Measurements from ENCODE around the gene BICDL1.

DNA sequence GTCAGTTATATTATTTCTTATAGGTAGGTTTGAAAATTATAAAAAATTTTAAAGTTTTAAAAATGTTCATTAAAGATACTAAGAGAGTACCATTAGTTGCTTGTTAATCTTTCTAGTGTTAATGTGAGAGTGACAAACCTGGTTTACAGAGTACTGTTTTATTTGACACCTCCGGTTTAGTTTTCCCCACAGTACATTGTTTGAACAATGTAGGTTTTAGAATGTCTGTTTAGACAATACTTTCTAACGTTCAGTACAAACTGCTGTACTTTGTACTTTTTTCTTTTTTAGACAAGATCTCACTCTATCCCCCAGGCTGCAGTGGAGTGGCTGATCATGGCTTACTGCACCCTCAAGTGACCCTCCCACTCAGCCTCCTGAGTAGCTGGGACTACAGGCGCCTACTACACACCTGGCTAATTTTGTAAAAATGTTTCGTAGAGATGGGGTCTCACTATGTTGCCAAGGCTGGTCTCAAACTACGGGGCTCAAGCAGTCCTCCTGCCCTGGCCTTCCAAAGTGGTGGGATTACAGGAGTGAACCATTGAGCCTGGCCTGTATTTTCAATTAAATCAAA is 3.2 kb downstream of the BICDL1 start:
- no peak for TF ChIP-seq SIN3A (IDR thresholded peaks at IDR 0.05; ENCODE audit: borderline replicate concordance, insufficient read depth, low read depth, low read length)
- no peak for TF ChIP-seq REST (IDR thresholded peaks at IDR 0.05; ENCODE audit: insufficient read depth in 1 of 2, low read depth in 2 of 2, low read length in 1 of 2)
- TF ChIP-seq, protein P1, sequence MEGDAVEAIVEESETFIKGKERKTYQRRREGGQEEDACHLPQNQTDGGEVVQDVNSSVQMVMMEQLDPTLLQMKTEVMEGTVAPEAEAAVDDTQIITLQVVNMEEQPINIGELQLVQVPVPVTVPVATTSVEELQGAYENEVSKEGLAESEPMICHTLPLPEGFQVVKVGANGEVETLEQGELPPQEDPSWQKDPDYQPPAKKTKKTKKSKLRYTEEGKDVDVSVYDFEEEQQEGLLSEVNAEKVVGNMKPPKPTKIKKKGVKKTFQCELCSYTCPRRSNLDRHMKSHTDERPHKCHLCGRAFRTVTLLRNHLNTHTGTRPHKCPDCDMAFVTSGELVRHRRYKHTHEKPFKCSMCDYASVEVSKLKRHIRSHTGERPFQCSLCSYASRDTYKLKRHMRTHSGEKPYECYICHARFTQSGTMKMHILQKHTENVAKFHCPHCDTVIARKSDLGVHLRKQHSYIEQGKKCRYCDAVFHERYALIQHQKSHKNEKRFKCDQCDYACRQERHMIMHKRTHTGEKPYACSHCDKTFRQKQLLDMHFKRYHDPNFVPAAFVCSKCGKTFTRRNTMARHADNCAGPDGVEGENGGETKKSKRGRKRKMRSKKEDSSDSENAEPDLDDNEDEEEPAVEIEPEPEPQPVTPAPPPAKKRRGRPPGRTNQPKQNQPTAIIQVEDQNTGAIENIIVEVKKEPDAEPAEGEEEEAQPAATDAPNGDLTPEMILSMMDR (IDR thresholded peaks at IDR 0.05), result no peak
- no peak for TF ChIP-seq TCF7L2 (IDR thresholded peaks at IDR 0.05; ENCODE audit: low read depth, low read length)
- no peak for TF ChIP-seq POLR2AphosphoS5 (IDR thresholded peaks at IDR 0.05; ENCODE audit: low read depth, low read length)

Data from Panc1 (cell line).